ENCODE results near the gene CFLAR. TPM values are rescaled to one million over a fixed set of nuclear protein-coding genes. Genes with fewer than 3 reads are reported as not detected.
"Not testable (repeated sequence)": the region's sequence is repeated elsewhere in the genome, so short reads cannot be mapped to it uniquely, and the experiment has no call there.

Gene CFLAR
- total RNA-seq, 4 donors from 2014 or later, result 176 to 217 (median 201) TPM

- no peak for DNase-seq
- intact Hi-C loops (cut with DNase I; ENCODE audit: low total_unique reads), result no loop called here
- Histone ChIP-seq H3K36me3 (no peaks in the 10 kb centered on the region), H3K27ac (no peak overlapping the region), H3K4me1 (no peaks in the 10 kb centered on the region), H3K4me3 (no peak overlapping the region), H3K9me3 (no peaks in the 10 kb centered on the region), H3K27me3 (no peaks in the 10 kb centered on the region)
- TF ChIP-seq, protein P1, sequence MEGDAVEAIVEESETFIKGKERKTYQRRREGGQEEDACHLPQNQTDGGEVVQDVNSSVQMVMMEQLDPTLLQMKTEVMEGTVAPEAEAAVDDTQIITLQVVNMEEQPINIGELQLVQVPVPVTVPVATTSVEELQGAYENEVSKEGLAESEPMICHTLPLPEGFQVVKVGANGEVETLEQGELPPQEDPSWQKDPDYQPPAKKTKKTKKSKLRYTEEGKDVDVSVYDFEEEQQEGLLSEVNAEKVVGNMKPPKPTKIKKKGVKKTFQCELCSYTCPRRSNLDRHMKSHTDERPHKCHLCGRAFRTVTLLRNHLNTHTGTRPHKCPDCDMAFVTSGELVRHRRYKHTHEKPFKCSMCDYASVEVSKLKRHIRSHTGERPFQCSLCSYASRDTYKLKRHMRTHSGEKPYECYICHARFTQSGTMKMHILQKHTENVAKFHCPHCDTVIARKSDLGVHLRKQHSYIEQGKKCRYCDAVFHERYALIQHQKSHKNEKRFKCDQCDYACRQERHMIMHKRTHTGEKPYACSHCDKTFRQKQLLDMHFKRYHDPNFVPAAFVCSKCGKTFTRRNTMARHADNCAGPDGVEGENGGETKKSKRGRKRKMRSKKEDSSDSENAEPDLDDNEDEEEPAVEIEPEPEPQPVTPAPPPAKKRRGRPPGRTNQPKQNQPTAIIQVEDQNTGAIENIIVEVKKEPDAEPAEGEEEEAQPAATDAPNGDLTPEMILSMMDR (IDR thresholded peaks at IDR 0.05), result no peak
- TF ChIP-seq POLR2A (IDR thresholded peaks at IDR 0.05), result no peak
These were observed 24.1 kb downstream of the CFLAR start for GRCh38 chr2:201139836-201140604.

GRCh38 chr2:201144101-201145051, 28.4 kb downstream of the CFLAR start:
- H3K27me3 ChIP-seq, result no peaks in the 10 kb centered on the region
- no peak overlapping the region for H3K27ac ChIP-seq
- no peaks in the 10 kb centered on the region for H3K4me1 ChIP-seq
- TF ChIP-seq POLR2A (IDR thresholded peaks at IDR 0.05), result no peak
- TF ChIP-seq, protein P1 (IDR thresholded peaks at IDR 0.05), result no peak
- DNase-seq, result no peak
- no peak overlapping the region for H3K4me3 ChIP-seq
- no peaks in the 10 kb centered on the region for H3K9me3 ChIP-seq
- intact Hi-C loops (cut with DNase I; ENCODE audit: low total_unique reads), result no loop called here
- no peaks in the 10 kb centered on the region for H3K36me3 ChIP-seq

DNA sequence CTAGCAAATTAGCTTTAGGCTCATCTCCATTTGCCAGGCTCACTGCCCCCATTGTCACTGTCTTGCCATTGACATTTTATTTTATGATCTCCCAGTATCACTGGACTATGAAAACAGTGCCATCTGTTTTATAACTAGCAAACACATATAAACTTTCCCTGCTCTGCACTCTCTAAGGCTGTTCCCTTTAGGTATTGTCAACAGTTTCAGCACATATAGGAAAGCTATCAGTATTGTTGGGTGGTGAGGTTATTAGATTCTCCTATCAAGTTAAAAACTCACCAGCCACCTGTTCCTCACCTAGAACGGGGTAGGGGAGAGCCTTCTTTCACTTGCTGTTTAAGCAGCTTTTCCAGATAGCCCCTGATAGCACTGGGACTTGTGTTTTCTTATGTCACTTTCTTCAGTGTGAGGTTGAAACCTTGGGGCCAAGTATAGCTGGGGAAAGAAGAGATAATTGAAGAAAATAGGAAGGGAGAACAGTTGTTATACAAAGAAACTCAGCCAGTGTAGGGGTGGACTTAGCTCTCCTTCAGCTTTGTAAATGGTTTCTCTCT, 32.5 kb downstream of the CFLAR start:
- Histone ChIP-seq H3K36me3 (no peaks in the 10 kb centered on the region), H3K9me3 (no peaks in the 10 kb centered on the region), H3K27ac (peak overlapping the region; percentile 13 to 14), H3K4me1 (peaks cover 0 to 5% of the 10 kb centered on the region in 2 donors), H3K4me3 (no peak overlapping the region), H3K27me3 (no peaks in the 10 kb centered on the region)
- intact Hi-C loops (cut with DNase I; ENCODE audit: low total_unique reads), result no loop called here
- no peak for TF ChIP-seq POLR2A (IDR thresholded peaks at IDR 0.05)
- no peak for DNase-seq

GRCh38 chr2:201149064-201149820, 33.3 kb downstream of the CFLAR start:
- TF ChIP-seq, protein P1 (IDR thresholded peaks at IDR 0.05), result no peak

GRCh38 chr2:201149821-201150165, 33.8 kb downstream of the CFLAR start:
- H3K36me3 ChIP-seq; H3K27me3 ChIP-seq; DNase-seq; intact Hi-C loops (cut with DNase I; ENCODE audit: low total_unique reads); H3K4me3 ChIP-seq; H3K4me1 ChIP-seq; H3K9me3 ChIP-seq: not testable (repeated sequence)
- peak overlapping the region in 1 of 2 donors; percentile 27 for H3K27ac ChIP-seq

More at GRCh38 chr2:201149064-201149820, 33.3 kb downstream of the CFLAR start:
- no peak for DNase-seq
- intact Hi-C loops (cut with DNase I; ENCODE audit: low total_unique reads), result no loop called here
- Histone ChIP-seq H3K4me1 (peaks cover 0 to 5% of the 10 kb centered on the region in 2 donors), H3K9me3 (no peaks in the 10 kb centered on the region), H3K27me3 (no peaks in the 10 kb centered on the region), H3K27ac (peak overlapping the region in 1 of 2 donors; percentile 27), H3K36me3 (no peaks in the 10 kb centered on the region), H3K4me3 (no peak overlapping the region)

Measured in uterus (tissue), 4 donors.